Measurements from ENCODE around the gene CDC123.

GRCh38 chr10:12228851-12229250 is 32.9 kb downstream of the CDC123 start:
- TF ChIP-seq ESRRA (CRISPR knock-in tag; IDR thresholded peaks at IDR 0.05; ENCODE audit: borderline replicate concordance) (no peak), RELA (CRISPR knock-in tag; IDR thresholded peaks at IDR 0.05; ENCODE audit: borderline replicate concordance) (no peak), NR2C2 (CRISPR knock-in tag; IDR thresholded peaks at IDR 0.05) (no peak), ZNF281 (CRISPR knock-in tag; IDR thresholded peaks at IDR 0.05) (no peak)
- TF ChIP-seq, protein P1, sequence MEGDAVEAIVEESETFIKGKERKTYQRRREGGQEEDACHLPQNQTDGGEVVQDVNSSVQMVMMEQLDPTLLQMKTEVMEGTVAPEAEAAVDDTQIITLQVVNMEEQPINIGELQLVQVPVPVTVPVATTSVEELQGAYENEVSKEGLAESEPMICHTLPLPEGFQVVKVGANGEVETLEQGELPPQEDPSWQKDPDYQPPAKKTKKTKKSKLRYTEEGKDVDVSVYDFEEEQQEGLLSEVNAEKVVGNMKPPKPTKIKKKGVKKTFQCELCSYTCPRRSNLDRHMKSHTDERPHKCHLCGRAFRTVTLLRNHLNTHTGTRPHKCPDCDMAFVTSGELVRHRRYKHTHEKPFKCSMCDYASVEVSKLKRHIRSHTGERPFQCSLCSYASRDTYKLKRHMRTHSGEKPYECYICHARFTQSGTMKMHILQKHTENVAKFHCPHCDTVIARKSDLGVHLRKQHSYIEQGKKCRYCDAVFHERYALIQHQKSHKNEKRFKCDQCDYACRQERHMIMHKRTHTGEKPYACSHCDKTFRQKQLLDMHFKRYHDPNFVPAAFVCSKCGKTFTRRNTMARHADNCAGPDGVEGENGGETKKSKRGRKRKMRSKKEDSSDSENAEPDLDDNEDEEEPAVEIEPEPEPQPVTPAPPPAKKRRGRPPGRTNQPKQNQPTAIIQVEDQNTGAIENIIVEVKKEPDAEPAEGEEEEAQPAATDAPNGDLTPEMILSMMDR (IDR thresholded peaks at IDR 0.05) = no peak
- TF ChIP-seq, protein P2, sequence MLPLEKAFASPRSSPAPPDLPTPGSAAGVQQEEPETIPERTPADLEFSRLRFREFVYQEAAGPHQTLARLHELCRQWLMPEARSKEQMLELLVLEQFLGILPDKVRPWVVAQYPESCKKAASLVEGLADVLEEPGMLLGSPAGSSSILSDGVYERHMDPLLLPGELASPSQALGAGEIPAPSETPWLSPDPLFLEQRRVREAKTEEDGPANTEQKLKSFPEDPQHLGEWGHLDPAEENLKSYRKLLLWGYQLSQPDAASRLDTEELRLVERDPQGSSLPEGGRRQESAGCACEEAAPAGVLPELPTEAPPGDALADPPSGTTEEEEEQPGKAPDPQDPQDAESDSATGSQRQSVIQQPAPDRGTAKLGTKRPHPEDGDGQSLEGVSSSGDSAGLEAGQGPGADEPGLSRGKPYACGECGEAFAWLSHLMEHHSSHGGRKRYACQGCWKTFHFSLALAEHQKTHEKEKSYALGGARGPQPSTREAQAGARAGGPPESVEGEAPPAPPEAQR (CRISPR knock-in tag; IDR thresholded peaks at IDR 0.05) = no peak
